ENCODE results near the gene PPP2R3B. TPM values are rescaled to one million over a fixed set of nuclear protein-coding genes. Genes with fewer than 3 reads are reported as not detected.

PPP2R3B gene
- polyA plus RNA-seq, 1 donor (not counting 4 experiments of a cell fraction or from before 2014, with no cell fraction given), result 6.6 TPM

- no peaks in the 10 kb centered on the region for H3K9me1 ChIP-seq (ENCODE audit: control insufficient read depth, extremely low read depth, insufficient read depth, low read length)
- no peaks in the 10 kb centered on the region for H3K79me2 ChIP-seq (ENCODE audit: control insufficient read depth, insufficient read depth, low read length)
- no peak overlapping the region for H3K27ac ChIP-seq (ENCODE audit: control insufficient read depth, insufficient read depth, low read length)
- no peak overlapping the region for H3K9ac ChIP-seq (ENCODE audit: control insufficient read depth, extremely low read depth, insufficient read depth, low read length)
- no peak overlapping the region for H3K4me3 ChIP-seq (ENCODE audit: control insufficient read depth in 2 of 3, extremely low read depth in 1 of 3, insufficient read depth in 2 of 3, low read depth in 1 of 3, low read length in 3 of 3)
- TF ChIP-seq EZH2 (IDR thresholded peaks at IDR 0.05; ENCODE audit: low read length) (no peak), CTCF (optimal IDR thresholded peaks at IDR 0.05 in 1 of 3, IDR thresholded peaks at IDR 0.05 in 1 of 3, conservative IDR thresholded peaks at IDR 0.05 in 1 of 3; ENCODE audit: extremely low read depth in 1 of 3, insufficient read depth in 2 of 3, low read length in 3 of 3) (no peak)
- FAIRE-seq (no peak), DNase-seq (ENCODE audit: low read depth, low spot score) (no peak)
- H3K27me3 ChIP-seq (ENCODE audit: control insufficient read depth, extremely low read depth, insufficient read depth, low read length), result no peaks in the 10 kb centered on the region
- H3K9me3 ChIP-seq (ENCODE audit: control insufficient read depth, low read depth, low read length), result no peaks in the 10 kb centered on the region
- no peak overlapping the region for H3K4me2 ChIP-seq (ENCODE audit: control insufficient read depth, extremely low read depth, insufficient read depth, low read depth, low read length)
- peaks cover 7 to 12% of the 10 kb centered on the region in 2 experiments for H3K36me3 ChIP-seq (ENCODE audit: control insufficient read depth in 2 of 2, extremely low read depth in 1 of 2, insufficient read depth in 2 of 2, low read length in 2 of 2)
- no peak overlapping the region for H2AFZ ChIP-seq (ENCODE audit: control insufficient read depth, low read length)
- dilution Hi-C loops (cut with MboI; ENCODE audit: extremely low pct_ligation_motif_present, low sequenced_read_pairs), result no loop called here
- H3K4me1 ChIP-seq (ENCODE audit: control insufficient read depth, extremely low read depth, insufficient read depth, low read length), result peaks cover under 1% of the 10 kb centered on the region
- H4K20me1 ChIP-seq (ENCODE audit: control insufficient read depth, extremely low read depth, insufficient read depth, low read length), result no peaks in the 10 kb centered on the region
Measured at GRCh38 chrX:292900-293897, 93.5 kb downstream of the PPP2R3B start.

GRCh38 chrX:291411-291901 lies 95.3 kb downstream of the PPP2R3B start:
- H3K27me3 ChIP-seq (ENCODE audit: control insufficient read depth, extremely low read depth, insufficient read depth, low read length), result no peaks in the 10 kb centered on the region
- H3K27ac ChIP-seq (ENCODE audit: control insufficient read depth, insufficient read depth, low read length), result no peak overlapping the region
- dilution Hi-C loops (cut with MboI; ENCODE audit: extremely low pct_ligation_motif_present, low sequenced_read_pairs), result no loop called here
- FAIRE-seq (no peak), DNase-seq (ENCODE audit: low read depth, low spot score) (no peak)
- H3K4me3 ChIP-seq (ENCODE audit: control insufficient read depth in 2 of 3, extremely low read depth in 1 of 3, insufficient read depth in 2 of 3, low read depth in 1 of 3, low read length in 3 of 3), result no peak overlapping the region
- H4K20me1 ChIP-seq (ENCODE audit: control insufficient read depth, extremely low read depth, insufficient read depth, low read length), result no peaks in the 10 kb centered on the region
- TF ChIP-seq EZH2 (IDR thresholded peaks at IDR 0.05; ENCODE audit: low read length) (no peak), CTCF (optimal IDR thresholded peaks at IDR 0.05 in 1 of 3, IDR thresholded peaks at IDR 0.05 in 1 of 3, conservative IDR thresholded peaks at IDR 0.05 in 1 of 3; ENCODE audit: extremely low read depth in 1 of 3, insufficient read depth in 2 of 3, low read length in 3 of 3) (no peak)
- peaks cover 9 to 14% of the 10 kb centered on the region in 2 experiments for H3K36me3 ChIP-seq (ENCODE audit: control insufficient read depth in 2 of 2, extremely low read depth in 1 of 2, insufficient read depth in 2 of 2, low read length in 2 of 2)
- H3K4me1 ChIP-seq (ENCODE audit: control insufficient read depth, extremely low read depth, insufficient read depth, low read length), result peaks cover 6% of the 10 kb centered on the region
- H3K4me2 ChIP-seq (ENCODE audit: control insufficient read depth, extremely low read depth, insufficient read depth, low read depth, low read length), result no peak overlapping the region
- no peaks in the 10 kb centered on the region for H3K9me1 ChIP-seq (ENCODE audit: control insufficient read depth, extremely low read depth, insufficient read depth, low read length)
- H3K9me3 ChIP-seq (ENCODE audit: control insufficient read depth, low read depth, low read length), result no peaks in the 10 kb centered on the region
- H2AFZ ChIP-seq (ENCODE audit: control insufficient read depth, low read length), result no peak overlapping the region
- H3K79me2 ChIP-seq (ENCODE audit: control insufficient read depth, insufficient read depth, low read length), result no peaks in the 10 kb centered on the region
- H3K9ac ChIP-seq (ENCODE audit: control insufficient read depth, extremely low read depth, insufficient read depth, low read length), result no peak overlapping the region
